GM12878 (cell line): ENCODE results near the gene GPC5.

ENCODE experiments used
- TF ChIP-seq, protein P1 (sequence below): IDR thresholded peaks from 2 replicates; pipeline ENCODE4 v1.6.1; 2012; ENCODE audit warnings: mild to moderate bottlenecking, low read depth, low read length
- TF ChIP-seq, protein P2 (sequence below), 3 experiments: IDR thresholded peaks in 2 of 3; conservative IDR thresholded peaks in 1 of 3; 2 replicates each; pipeline ENCODE4 v1.5.1; 2011; ENCODE audit warnings: low read depth in 3 of 3, low read length in 3 of 3, mild to moderate bottlenecking in 3 of 3, control low read depth in 2 of 3, moderate library complexity in 2 of 3, inconsistent platforms in 1 of 3, mixed read lengths in 1 of 3; ENCODE audit not compliant: control insufficient read depth in 2 of 3, insufficient read depth in 1 of 3; ENCODE audit errors: extremely low read depth in 1 of 3

GRCh38 chr13:92188574-92188973 lies 790.2 kb downstream of the GPC5 start:
- TF ChIP-seq, protein P1, sequence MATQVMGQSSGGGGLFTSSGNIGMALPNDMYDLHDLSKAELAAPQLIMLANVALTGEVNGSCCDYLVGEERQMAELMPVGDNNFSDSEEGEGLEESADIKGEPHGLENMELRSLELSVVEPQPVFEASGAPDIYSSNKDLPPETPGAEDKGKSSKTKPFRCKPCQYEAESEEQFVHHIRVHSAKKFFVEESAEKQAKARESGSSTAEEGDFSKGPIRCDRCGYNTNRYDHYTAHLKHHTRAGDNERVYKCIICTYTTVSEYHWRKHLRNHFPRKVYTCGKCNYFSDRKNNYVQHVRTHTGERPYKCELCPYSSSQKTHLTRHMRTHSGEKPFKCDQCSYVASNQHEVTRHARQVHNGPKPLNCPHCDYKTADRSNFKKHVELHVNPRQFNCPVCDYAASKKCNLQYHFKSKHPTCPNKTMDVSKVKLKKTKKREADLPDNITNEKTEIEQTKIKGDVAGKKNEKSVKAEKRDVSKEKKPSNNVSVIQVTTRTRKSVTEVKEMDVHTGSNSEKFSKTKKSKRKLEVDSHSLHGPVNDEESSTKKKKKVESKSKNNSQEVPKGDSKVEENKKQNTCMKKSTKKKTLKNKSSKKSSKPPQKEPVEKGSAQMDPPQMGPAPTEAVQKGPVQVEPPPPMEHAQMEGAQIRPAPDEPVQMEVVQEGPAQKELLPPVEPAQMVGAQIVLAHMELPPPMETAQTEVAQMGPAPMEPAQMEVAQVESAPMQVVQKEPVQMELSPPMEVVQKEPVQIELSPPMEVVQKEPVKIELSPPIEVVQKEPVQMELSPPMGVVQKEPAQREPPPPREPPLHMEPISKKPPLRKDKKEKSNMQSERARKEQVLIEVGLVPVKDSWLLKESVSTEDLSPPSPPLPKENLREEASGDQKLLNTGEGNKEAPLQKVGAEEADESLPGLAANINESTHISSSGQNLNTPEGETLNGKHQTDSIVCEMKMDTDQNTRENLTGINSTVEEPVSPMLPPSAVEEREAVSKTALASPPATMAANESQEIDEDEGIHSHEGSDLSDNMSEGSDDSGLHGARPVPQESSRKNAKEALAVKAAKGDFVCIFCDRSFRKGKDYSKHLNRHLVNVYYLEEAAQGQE, result no peak
- TF ChIP-seq, protein P2, sequence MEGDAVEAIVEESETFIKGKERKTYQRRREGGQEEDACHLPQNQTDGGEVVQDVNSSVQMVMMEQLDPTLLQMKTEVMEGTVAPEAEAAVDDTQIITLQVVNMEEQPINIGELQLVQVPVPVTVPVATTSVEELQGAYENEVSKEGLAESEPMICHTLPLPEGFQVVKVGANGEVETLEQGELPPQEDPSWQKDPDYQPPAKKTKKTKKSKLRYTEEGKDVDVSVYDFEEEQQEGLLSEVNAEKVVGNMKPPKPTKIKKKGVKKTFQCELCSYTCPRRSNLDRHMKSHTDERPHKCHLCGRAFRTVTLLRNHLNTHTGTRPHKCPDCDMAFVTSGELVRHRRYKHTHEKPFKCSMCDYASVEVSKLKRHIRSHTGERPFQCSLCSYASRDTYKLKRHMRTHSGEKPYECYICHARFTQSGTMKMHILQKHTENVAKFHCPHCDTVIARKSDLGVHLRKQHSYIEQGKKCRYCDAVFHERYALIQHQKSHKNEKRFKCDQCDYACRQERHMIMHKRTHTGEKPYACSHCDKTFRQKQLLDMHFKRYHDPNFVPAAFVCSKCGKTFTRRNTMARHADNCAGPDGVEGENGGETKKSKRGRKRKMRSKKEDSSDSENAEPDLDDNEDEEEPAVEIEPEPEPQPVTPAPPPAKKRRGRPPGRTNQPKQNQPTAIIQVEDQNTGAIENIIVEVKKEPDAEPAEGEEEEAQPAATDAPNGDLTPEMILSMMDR (IDR thresholded peaks at IDR 0.05 in 2 of 3, conservative IDR thresholded peaks at IDR 0.05 in 1 of 3; ENCODE audit: control insufficient read depth in 2 of 3, extremely low read depth in 1 of 3, insufficient read depth in 1 of 3, low read depth in 3 of 3, low read length in 3 of 3), result no peak
